ENCODE data around the gene MPND. TPM values are rescaled to one million over a fixed set of nuclear protein-coding genes. Genes with fewer than 3 reads are reported as not detected.

The MPND gene, protein sequence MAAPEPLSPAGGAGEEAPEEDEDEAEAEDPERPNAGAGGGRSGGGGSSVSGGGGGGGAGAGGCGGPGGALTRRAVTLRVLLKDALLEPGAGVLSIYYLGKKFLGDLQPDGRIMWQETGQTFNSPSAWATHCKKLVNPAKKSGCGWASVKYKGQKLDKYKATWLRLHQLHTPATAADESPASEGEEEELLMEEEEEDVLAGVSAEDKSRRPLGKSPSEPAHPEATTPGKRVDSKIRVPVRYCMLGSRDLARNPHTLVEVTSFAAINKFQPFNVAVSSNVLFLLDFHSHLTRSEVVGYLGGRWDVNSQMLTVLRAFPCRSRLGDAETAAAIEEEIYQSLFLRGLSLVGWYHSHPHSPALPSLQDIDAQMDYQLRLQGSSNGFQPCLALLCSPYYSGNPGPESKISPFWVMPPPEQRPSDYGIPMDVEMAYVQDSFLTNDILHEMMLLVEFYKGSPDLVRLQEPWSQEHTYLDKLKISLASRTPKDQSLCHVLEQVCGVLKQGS
- total RNA-seq: 1 to 10 TPM; 6.1 to 7.7 (median 7.5) TPM

DNA sequence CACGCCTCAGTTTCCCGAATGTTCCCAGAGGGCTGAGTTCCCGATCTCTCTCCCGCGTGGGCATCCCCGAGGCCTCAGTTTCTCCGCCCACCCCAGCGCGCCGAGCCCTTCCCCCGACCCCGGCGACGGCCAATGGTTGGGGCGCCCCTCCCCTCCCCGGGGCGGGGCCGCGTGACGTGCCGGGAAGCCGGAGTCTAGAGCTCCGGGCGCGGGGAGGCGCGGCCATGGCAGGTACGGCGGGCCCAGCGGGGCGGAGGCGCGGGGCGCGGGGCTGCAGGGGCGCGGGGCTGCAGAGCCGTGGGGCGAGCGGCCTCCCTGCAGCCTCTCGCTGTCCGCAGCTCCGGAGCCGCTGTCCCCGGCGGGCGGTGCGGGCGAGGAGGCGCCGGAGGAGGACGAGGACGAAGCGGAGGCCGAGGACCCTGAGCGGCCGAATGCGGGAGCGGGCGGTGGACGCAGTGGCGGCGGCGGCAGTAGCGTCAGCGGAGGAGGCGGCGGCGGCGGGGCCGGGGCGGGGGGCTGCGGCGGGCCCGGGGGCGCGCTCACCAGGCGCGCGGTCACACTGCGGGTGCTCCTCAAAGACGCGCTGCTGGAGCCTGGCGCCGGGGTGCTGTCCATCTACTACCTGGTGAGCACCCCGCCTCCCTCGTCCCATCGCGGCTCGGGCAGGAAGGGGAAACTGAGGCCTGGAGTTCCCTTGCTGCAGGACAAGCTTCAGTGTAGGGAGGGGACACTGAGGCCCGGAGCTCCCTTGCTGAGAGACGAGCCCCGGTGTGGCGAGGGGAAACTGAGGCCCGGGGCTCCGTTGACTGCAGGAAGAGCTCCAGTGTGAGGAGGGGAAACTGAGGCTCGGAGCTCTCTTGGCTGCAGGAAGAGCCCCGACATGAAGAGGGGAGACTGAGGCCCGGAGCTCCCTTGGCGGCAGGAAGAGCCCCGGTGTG, at the start of gene MPND:
TSS of gene MPND (plus strand) at position 193 of the 938 bp plus-strand sequence. CDS start at position 225, 32 bp downstream.
- peak within 1 kb of the TSS; percentile 88 to 90 for H3K27ac ChIP-seq
- H3K36me3 ChIP-seq: no peaks in the 10 kb centered on the region
- no peaks in the 10 kb centered on the region for H3K9me3 ChIP-seq
- H3K4me1 ChIP-seq: peaks cover 0 to 5% of the 10 kb centered on the region in 2 donors
- H3K27me3 ChIP-seq: no peaks in the 10 kb centered on the region
- H3K4me3 ChIP-seq: peak within 1 kb of the TSS; percentile 59 to 84 (median 64)
- DNase-seq (ENCODE audit: low spot score in 2 of 2): peak; percentile 87 to 88
- TF ChIP-seq, protein P1, sequence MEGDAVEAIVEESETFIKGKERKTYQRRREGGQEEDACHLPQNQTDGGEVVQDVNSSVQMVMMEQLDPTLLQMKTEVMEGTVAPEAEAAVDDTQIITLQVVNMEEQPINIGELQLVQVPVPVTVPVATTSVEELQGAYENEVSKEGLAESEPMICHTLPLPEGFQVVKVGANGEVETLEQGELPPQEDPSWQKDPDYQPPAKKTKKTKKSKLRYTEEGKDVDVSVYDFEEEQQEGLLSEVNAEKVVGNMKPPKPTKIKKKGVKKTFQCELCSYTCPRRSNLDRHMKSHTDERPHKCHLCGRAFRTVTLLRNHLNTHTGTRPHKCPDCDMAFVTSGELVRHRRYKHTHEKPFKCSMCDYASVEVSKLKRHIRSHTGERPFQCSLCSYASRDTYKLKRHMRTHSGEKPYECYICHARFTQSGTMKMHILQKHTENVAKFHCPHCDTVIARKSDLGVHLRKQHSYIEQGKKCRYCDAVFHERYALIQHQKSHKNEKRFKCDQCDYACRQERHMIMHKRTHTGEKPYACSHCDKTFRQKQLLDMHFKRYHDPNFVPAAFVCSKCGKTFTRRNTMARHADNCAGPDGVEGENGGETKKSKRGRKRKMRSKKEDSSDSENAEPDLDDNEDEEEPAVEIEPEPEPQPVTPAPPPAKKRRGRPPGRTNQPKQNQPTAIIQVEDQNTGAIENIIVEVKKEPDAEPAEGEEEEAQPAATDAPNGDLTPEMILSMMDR (IDR thresholded peaks at IDR 0.05): no peak
- TF ChIP-seq POLR2A (IDR thresholded peaks at IDR 0.05): no peak
- TF ChIP-seq POLR2AphosphoS5 (IDR thresholded peaks at IDR 0.05): no peak
- intact Hi-C loops (cut with DNase I; ENCODE audit: low total_unique reads): no loop called here

DNA sequence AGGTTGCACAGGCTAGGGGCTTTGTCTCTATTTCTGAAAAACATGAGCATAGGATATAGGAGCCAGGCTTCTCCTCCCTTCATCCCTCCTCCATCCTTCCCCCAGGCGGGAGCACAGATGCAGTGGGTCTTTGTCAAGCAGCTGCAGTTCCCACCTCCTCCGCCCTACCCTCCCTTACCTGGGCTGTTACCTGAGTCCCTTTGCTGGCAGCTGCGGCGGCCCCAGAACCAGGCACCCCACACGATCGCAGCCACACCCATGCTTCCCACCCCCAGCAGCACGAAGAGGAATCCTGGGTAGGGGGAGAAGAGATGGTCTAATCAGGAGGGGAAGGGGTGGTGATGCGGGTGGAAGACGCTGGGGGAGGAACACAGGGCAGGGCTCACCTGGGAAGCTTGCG, 49.0 kb upstream of the MPND start:
- no peak for DNase-seq (ENCODE audit: low spot score in 2 of 2)
- H3K4me1 ChIP-seq: no peaks in the 10 kb centered on the region
- H3K36me3 ChIP-seq: no peaks in the 10 kb centered on the region
- H3K4me3 ChIP-seq: no peak overlapping the region
- H3K9me3 ChIP-seq: no peaks in the 10 kb centered on the region
- TF ChIP-seq POLR2A (IDR thresholded peaks at IDR 0.05) (no peak), POLR2AphosphoS5 (IDR thresholded peaks at IDR 0.05) (no peak)
- TF ChIP-seq, protein P1 (IDR thresholded peaks at IDR 0.05): no peak
- H3K27ac ChIP-seq: no peak overlapping the region
- peaks cover 0 to 4% of the 10 kb centered on the region in 2 donors for H3K27me3 ChIP-seq
- intact Hi-C loops (cut with DNase I; ENCODE audit: low total_unique reads): no loop called here

DNA sequence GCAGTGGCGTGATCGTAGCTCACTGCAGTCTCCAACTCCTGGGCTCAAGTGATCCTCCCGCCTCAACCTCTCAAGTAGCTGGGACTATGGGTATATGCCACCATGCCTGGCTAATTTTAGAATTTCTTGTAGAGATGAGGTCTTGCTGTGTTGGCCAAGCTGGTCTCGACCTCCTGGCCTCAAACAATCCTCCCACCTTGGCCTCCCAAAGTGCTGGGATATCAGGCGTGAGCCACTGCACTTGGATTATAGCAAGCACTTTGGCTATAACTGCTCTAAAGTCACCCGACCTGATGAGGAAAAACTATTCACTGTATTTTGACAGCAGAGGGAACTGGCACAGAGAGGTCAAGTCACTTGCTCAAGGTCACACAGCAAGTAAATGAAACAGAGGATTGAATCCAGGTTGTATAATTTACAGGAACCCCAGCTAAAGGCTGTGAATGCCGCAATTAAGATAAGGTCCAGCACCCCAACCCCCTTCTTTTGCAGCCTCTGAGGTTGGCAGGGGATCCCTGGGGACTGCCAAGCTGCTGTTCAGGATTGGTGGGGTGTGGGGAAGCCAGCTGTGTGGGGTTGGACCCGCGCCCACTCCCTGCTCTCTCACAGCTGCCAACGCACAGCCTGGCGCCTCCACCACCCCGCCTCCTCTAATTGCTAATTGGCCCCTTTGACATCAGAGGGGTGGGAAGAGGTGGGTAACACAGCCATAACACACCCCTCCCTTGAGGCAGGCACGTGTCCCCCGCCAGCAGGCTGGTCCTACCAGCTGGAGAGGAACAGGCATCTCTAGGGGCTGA, 47.2 kb upstream of the MPND start:
- Histone ChIP-seq H3K4me3 (no peak overlapping the region), H3K27ac (no peak overlapping the region), H3K27me3 (peaks cover 0 to 4% of the 10 kb centered on the region in 2 donors), H3K4me1 (no peaks in the 10 kb centered on the region), H3K36me3 (no peaks in the 10 kb centered on the region), H3K9me3 (no peaks in the 10 kb centered on the region)
- no peak for DNase-seq (ENCODE audit: low spot score in 2 of 2)
- intact Hi-C loops (cut with DNase I; ENCODE audit: low total_unique reads): no loop called here
- TF ChIP-seq, protein P1 (IDR thresholded peaks at IDR 0.05): no peak
- TF ChIP-seq POLR2A (IDR thresholded peaks at IDR 0.05): no peak
- no peak for TF ChIP-seq POLR2AphosphoS5 (IDR thresholded peaks at IDR 0.05)

DNA sequence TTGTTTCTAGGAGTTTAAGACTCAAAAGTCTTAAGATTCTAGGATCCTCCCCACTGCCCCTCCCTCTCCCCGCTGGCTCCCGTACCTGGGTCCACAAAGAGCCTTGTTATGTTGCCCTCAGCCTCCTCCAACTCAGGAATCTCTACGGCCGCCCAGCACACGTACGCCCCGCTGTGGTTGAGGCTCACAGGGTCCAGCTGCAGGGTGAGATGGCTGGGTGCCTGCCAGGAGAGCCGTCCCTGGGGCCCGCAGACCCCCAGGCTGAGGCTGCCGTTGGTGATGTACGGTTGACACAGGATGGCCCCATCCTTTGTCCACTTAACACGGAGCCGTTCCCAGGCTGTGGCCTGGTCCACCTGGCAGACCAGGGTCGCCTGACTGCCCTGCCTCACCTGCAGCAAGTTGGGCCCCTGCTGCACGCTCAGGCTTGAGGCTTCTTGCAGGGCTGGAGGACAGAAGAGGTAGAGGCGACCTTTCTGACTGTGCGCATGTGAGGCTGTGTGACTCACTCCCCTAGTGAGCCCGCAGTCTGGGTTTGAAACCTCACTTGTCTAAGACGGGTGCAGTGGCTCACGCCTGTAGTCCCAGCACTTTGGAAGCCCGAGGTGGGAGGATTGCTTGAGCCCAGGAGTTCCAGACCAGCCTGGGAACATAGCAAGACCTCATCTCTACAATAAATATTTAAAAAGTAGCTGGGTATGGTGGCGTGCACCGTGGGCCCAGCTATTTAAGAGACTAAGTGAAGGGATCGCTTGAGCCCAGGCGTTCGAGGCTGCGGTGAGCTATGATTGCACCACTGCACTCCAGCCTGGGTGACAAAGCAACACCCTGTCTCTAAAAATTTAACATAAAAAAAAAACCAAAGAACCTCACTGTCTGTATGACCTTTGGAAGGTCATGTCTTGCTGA, 45.2 kb upstream of the MPND start:
- H3K9me3 ChIP-seq: no peaks in the 10 kb centered on the region
- H3K27me3 ChIP-seq: peaks cover 0 to 4% of the 10 kb centered on the region in 2 donors
- TF ChIP-seq POLR2AphosphoS5 (IDR thresholded peaks at IDR 0.05) (no peak), POLR2A (IDR thresholded peaks at IDR 0.05) (no peak)
- TF ChIP-seq, protein P1 (IDR thresholded peaks at IDR 0.05): no peak
- no peak for DNase-seq (ENCODE audit: low spot score in 2 of 2)
- intact Hi-C loops (cut with DNase I; ENCODE audit: low total_unique reads): no loop called here
- H3K4me3 ChIP-seq: no peak overlapping the region
- H3K36me3 ChIP-seq: no peaks in the 10 kb centered on the region
- H3K4me1 ChIP-seq: no peaks in the 10 kb centered on the region
- H3K27ac ChIP-seq: no peak overlapping the region
